RWPE1 (cell line): Measurements from ENCODE around the gene LYPD8.

Source experiments
- CTCF ChIA-PET: fragments of 350-600 bp; sonication (Branson Sonifier 250); formaldehyde crosslinking; extraction: SDS; loops from one replicate; lab custom pipeline; 2021; lab: Yijun Ruan, JAX
- POLR2A ChIA-PET: fragments of 400-600 bp; formaldehyde crosslinking; extraction: SDS; loops from one replicate; lab custom pipeline; 2020; ENCODE audit warnings: antibody characterized with exemption; ENCODE audit not compliant: low non-redundant PET; lab: Yijun Ruan, JAX
- DNase-seq: peaks from one replicate; pipeline ENCODE4 v3.0.0; 2012; ENCODE audit warnings: low spot score
- H3K27ac ChIP-seq: fragments of 450-650 bp; 2 replicates; pipeline ENCODE4 v1.5.1; 2017
- TF ChIP-seq, protein P1 (sequence below): fragments of 450-650 bp; conservative IDR thresholded peaks from 2 replicates; pipeline ENCODE4 v1.5.1; 2017; ENCODE audit warnings: low read depth, mild to moderate bottlenecking

Gene LYPD8

DNA sequence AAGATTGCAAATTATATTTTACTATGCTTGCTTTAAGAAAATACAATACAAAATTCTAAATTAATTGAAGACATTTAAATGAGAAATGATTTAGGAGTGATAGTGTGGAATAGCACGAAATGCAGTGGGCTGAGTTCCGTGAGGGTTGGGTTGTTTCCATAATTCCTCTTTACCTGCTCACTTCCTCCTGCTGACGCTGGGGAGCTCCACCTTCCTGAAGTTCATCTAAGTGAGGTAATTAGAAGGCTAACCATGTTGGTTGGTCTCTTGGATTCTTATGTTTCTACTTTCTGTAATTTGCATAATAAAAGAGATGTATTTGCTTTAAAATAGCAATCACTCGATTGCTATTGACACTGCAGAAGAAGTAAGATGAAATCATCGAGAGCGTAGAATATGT is 57.7 kb downstream of the LYPD8 start:
- no peak overlapping the region for H3K27ac ChIP-seq
- ChIA-PET POLR2A (no interaction called here), CTCF (no interaction called here)
- DNase-seq = no peak
- TF ChIP-seq, protein P1, sequence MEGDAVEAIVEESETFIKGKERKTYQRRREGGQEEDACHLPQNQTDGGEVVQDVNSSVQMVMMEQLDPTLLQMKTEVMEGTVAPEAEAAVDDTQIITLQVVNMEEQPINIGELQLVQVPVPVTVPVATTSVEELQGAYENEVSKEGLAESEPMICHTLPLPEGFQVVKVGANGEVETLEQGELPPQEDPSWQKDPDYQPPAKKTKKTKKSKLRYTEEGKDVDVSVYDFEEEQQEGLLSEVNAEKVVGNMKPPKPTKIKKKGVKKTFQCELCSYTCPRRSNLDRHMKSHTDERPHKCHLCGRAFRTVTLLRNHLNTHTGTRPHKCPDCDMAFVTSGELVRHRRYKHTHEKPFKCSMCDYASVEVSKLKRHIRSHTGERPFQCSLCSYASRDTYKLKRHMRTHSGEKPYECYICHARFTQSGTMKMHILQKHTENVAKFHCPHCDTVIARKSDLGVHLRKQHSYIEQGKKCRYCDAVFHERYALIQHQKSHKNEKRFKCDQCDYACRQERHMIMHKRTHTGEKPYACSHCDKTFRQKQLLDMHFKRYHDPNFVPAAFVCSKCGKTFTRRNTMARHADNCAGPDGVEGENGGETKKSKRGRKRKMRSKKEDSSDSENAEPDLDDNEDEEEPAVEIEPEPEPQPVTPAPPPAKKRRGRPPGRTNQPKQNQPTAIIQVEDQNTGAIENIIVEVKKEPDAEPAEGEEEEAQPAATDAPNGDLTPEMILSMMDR = no peak

DNA sequence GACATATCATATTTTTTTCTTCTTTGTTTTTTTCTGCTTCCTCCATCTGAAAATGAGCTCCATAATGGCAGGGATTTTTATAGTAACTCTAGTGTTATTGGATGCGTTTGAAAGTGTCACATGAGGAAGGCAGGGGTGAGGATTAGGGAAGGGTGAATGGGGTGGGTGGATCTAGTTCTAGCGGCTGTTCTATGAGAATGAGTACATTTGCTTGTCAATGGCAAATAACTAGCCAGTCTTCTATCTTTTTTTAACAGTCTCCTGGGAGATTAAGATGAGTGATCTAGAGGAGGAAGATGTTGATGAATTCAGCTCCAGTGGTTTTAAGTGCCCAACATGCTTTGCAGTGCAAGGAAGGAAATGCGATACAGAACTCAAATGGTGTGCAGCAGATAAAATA is 58.8 kb downstream of the LYPD8 start:
- POLR2A ChIA-PET = no interaction called here
- TF ChIP-seq, protein P1 = no peak
- no peak overlapping the region for H3K27ac ChIP-seq
- DNase-seq = no peak
- CTCF ChIA-PET = no interaction called here

- no peak for DNase-seq
- ChIA-PET CTCF (no interaction called here), POLR2A (no interaction called here)
- TF ChIP-seq, protein P1 = no peak
- no peak overlapping the region for H3K27ac ChIP-seq
Measured at GRCh38 chr1:248696261-248696660, 59.3 kb downstream of the LYPD8 start.

- H3K27ac ChIP-seq = no peak overlapping the region
- TF ChIP-seq, protein P1 = no peak
- no peak for DNase-seq
- ChIA-PET CTCF (no interaction called here), POLR2A (no interaction called here)
Measured at GRCh38 chr1:248695451-248696132, 60.0 kb downstream of the LYPD8 start.

- POLR2A ChIA-PET = no interaction called here
- DNase-seq = no peak
- CTCF ChIA-PET = no interaction called here
- TF ChIP-seq, protein P1 = no peak
- H3K27ac ChIP-seq = no peak overlapping the region
Measured at GRCh38 chr1:248691567-248692155, 63.9 kb downstream of the LYPD8 start.
